H1 (cell line): ENCODE data around the gene CSNK1A1. TPM values are rescaled to one million over a fixed set of nuclear protein-coding genes. Genes with fewer than 3 reads are reported as not detected.

Experiments used
- CTCF ChIA-PET: fragments of 300-600 bp; sonication (Branson Sonifier 250); formaldehyde crosslinking; loops from one replicate; lab custom pipeline; 2021; ENCODE audit not compliant: partially characterized antibody; lab: Charles Lee
- POLR2A ChIA-PET: fragments of 300-600 bp; sonication (Branson Sonifier 250); formaldehyde crosslinking; loops from one replicate; lab custom pipeline; 2021; ENCODE audit warnings: inconsistent platforms; ENCODE audit not compliant: partially characterized antibody; lab: Charles Lee
- DNase-seq, 2 experiments: peaks; one replicate each; pipeline versions ENCODE4 v3.0.0 to v3.0.0-alpha.2; 2010 to 2022; ENCODE audit warnings: low spot score in 2 of 2, low read depth in 1 of 2, mixed read lengths in 1 of 2
- FAIRE-seq: peaks from 2 replicates; lab custom pipeline; 2011; peaks lifted over from hg19 to GRCh38; lab: Jason Lieb, UNC
- H2AFZ ChIP-seq: 2 replicates; pipeline ENCODE4 v1.8.1; 2012; ENCODE audit warnings: low read length, inconsistent platforms
- H2AK5ac ChIP-seq: 2 replicates; pipeline ENCODE4 v1.6.1; 2013; ENCODE audit warnings: low read depth, low read length
- H2BK120ac ChIP-seq: replicated peaks from 2 replicates; pipeline ENCODE3; 2013; ENCODE audit warnings: low read depth, low read length, inconsistent platforms
- H2BK12ac ChIP-seq: 2 replicates; pipeline ENCODE4 v1.6.1; 2013; ENCODE audit warnings: low read depth, low read length
- H2BK15ac ChIP-seq: 2 replicates; pipeline ENCODE4 v1.6.1; 2013; ENCODE audit warnings: low read length
- H2BK20ac ChIP-seq: 2 replicates; pipeline ENCODE4 v1.6.1; 2013; ENCODE audit warnings: low read length
- H2BK5ac ChIP-seq: 2 replicates; pipeline ENCODE4 v1.6.1; 2013; ENCODE audit warnings: low read depth, low read length
- H3K14ac ChIP-seq: 2 replicates; pipeline ENCODE4 v1.6.1; 2013; ENCODE audit warnings: inconsistent platforms; ENCODE audit not compliant: insufficient read length
- H3K18ac ChIP-seq: 2 replicates; pipeline ENCODE4 v1.6.1; 2013; ENCODE audit warnings: low read length; ENCODE audit errors: extremely low read depth
- H3K23ac ChIP-seq: 2 replicates; pipeline ENCODE4 v1.6.1; 2013; ENCODE audit warnings: inconsistent platforms; ENCODE audit not compliant: insufficient read length
- H3K23me2 ChIP-seq: 2 replicates; pipeline ENCODE4 v1.6.1; 2013; ENCODE audit warnings: low read depth, low read length
- H3K27ac ChIP-seq: 2 replicates; pipeline ENCODE4 v1.6.1; 2011; ENCODE audit warnings: low read depth, low read length, inconsistent platforms
- H3K27me3 ChIP-seq, 4 experiments: replicated peaks in 1 of 4; 1 replicate in 1 of 4; 2 replicates in 3 of 4; pipeline versions ENCODE4 v1.6.1 to v1.8.1; 2011 to 2013; ENCODE audit warnings: low read length in 3 of 4, mild to moderate bottlenecking in 3 of 4, inconsistent platforms in 2 of 4, mixed read lengths in 2 of 4, moderate library complexity in 1 of 4; ENCODE audit not compliant: control insufficient read depth in 3 of 4, insufficient read depth in 3 of 4; ENCODE audit errors: extremely low read depth in 1 of 4
- H3K36me3 ChIP-seq, 4 experiments: 2 replicates each; pipeline versions ENCODE4 v1.6.1 to v1.8.1; 2011 to 2013; ENCODE audit warnings: mild to moderate bottlenecking in 4 of 4, low read length in 3 of 4, moderate library complexity in 2 of 4, control low read depth in 1 of 4, inconsistent platforms in 1 of 4; ENCODE audit not compliant: insufficient read depth in 4 of 4, control insufficient read depth in 2 of 4
- H3K4ac ChIP-seq: replicated peaks from 2 replicates; pipeline ENCODE3; 2013; ENCODE audit warnings: low read length, low read depth, mixed read lengths, inconsistent platforms; ENCODE audit not compliant: insufficient read length
- H3K4me1 ChIP-seq, 4 experiments: replicated peaks in 1 of 4; 1 replicate in 1 of 4; 2 replicates in 3 of 4; pipeline versions ENCODE4 v1.6.1 to v1.8.1; 2011 to 2013; ENCODE audit warnings: low read length in 3 of 4, inconsistent platforms in 2 of 4, mixed read lengths in 1 of 4; ENCODE audit not compliant: insufficient read depth in 4 of 4, control insufficient read depth in 3 of 4
- H3K4me2 ChIP-seq, 2 experiments: 2 replicates each; pipeline versions ENCODE4 v1.6.1 to v1.8.1; 2011 to 2013; ENCODE audit warnings: low read depth in 2 of 2, low read length in 2 of 2, control low read depth in 1 of 2, inconsistent platforms in 1 of 2, mild to moderate bottlenecking in 1 of 2; ENCODE audit not compliant: insufficient read depth in 1 of 2
- H3K4me3 ChIP-seq, 4 experiments: fragments of 200-600, 300-600 bp in 1 of 4; sonication (generic), shearing (Covaris generic), sonication (Bioruptor Twin) in 1 of 4; 2 replicates each; pipeline versions ENCODE4 v1.5.1 to v1.8.1; 2011 to 2016; ENCODE audit warnings: low read length in 4 of 4, low read depth in 3 of 4, control low read depth in 2 of 4, inconsistent platforms in 2 of 4, mild to moderate bottlenecking in 2 of 4, mixed read lengths in 1 of 4, moderate library complexity in 1 of 4; ENCODE audit not compliant: insufficient read depth in 2 of 4; ENCODE audit errors: extremely low read depth in 1 of 4
- H3K56ac ChIP-seq: replicated peaks from 2 replicates; pipeline ENCODE3; 2013; ENCODE audit warnings: low read depth, mild to moderate bottlenecking, mixed read lengths, low read length, inconsistent platforms; ENCODE audit not compliant: insufficient read length
- H3K79me1 ChIP-seq: 2 replicates; pipeline ENCODE4 v1.6.1; 2013; ENCODE audit warnings: low read depth, low read length, control low read depth
- H3K79me2 ChIP-seq, 2 experiments: 2 replicates each; pipeline versions ENCODE4 v1.6.1 to v1.8.1; 2012 to 2013; ENCODE audit warnings: low read length in 2 of 2, mild to moderate bottlenecking in 2 of 2, inconsistent platforms in 1 of 2; ENCODE audit not compliant: insufficient read depth in 2 of 2, control insufficient read depth in 1 of 2
- H3K9ac ChIP-seq, 4 experiments: replicated peaks in 1 of 4; 1 replicate in 1 of 4; 2 replicates in 3 of 4; pipeline versions ENCODE4 v1.6.1 to v1.8.1; 2011 to 2013; ENCODE audit warnings: low read depth in 3 of 4, low read length in 3 of 4, control low read depth in 2 of 4, mild to moderate bottlenecking in 2 of 4, moderate library complexity in 2 of 4, inconsistent platforms in 1 of 4; ENCODE audit errors: extremely low read depth in 1 of 4
- H3K9me3 ChIP-seq, 2 experiments: 2 replicates each; pipeline versions ENCODE4 v1.6.1 to v1.8.1; 2012 to 2013; ENCODE audit warnings: mild to moderate bottlenecking in 2 of 2, moderate library complexity in 2 of 2, control low read depth in 1 of 2, inconsistent platforms in 1 of 2, low read depth in 1 of 2, low read length in 1 of 2, mixed read lengths in 1 of 2; ENCODE audit not compliant: insufficient read depth in 2 of 2
- H4K20me1 ChIP-seq, 2 experiments: replicated peaks in 1 of 2; 2 replicates each; pipeline versions ENCODE3 to v1.8.1; 2011 to 2013; ENCODE audit warnings: inconsistent platforms in 2 of 2, low read length in 2 of 2, mild to moderate bottlenecking in 1 of 2; ENCODE audit not compliant: insufficient read depth in 2 of 2, control insufficient read depth in 1 of 2
- H4K5ac ChIP-seq: 2 replicates; pipeline ENCODE4 v1.6.1; 2013; ENCODE audit warnings: low read length, low read depth, mixed read lengths, inconsistent platforms; ENCODE audit not compliant: insufficient read length
- H4K8ac ChIP-seq: 2 replicates; pipeline ENCODE4 v1.8.0; 2013; ENCODE audit warnings: mild to moderate bottlenecking, moderate library complexity, low read length, inconsistent platforms; ENCODE audit not compliant: insufficient read depth; ENCODE audit errors: extremely low read depth
- H4K91ac ChIP-seq: replicated peaks from 2 replicates; pipeline ENCODE3; 2013; ENCODE audit warnings: low read length, mixed read lengths, inconsistent platforms; ENCODE audit not compliant: insufficient read length
- BCL11A ChIP-seq, 2 experiments: IDR thresholded peaks; one replicate each; pipeline ENCODE4 v1.6.1; 2011; ENCODE audit warnings: low read depth in 2 of 2, low read length in 2 of 2, mild to moderate bottlenecking in 2 of 2
- CEBPB ChIP-seq: IDR thresholded peaks from 2 replicates; pipeline ENCODE4 v1.6.1; 2012; ENCODE audit warnings: low read depth, low read length
- CHD1 ChIP-seq: IDR thresholded peaks from 2 replicates; pipeline ENCODE4 v1.6.1; 2012; ENCODE audit warnings: low read depth, low read length, improper control_type of control experiment
- CTBP2 ChIP-seq: IDR thresholded peaks from 2 replicates; pipeline ENCODE4 v1.7.0; 2011; ENCODE audit warnings: borderline replicate concordance, mild to moderate bottlenecking, moderate library complexity, mixed read lengths, low read length; ENCODE audit not compliant: insufficient read depth, insufficient read length
- JUN ChIP-seq: IDR thresholded peaks from 2 replicates; pipeline ENCODE4 v1.6.1; 2011; ENCODE audit warnings: low read depth, mild to moderate bottlenecking, improper control_type of control experiment, low read length
- KDM4A ChIP-seq: IDR thresholded peaks from one replicate; pipeline ENCODE4 v1.7.1; 2012; ENCODE audit warnings: low read depth, mild to moderate bottlenecking, moderate library complexity, low read length, inconsistent platforms; ENCODE audit not compliant: severe bottlenecking
- SIX5 ChIP-seq: IDR thresholded peaks from 2 replicates; pipeline ENCODE4 v1.6.1; 2011; ENCODE audit warnings: mild to moderate bottlenecking, low read depth, low read length
- SRF ChIP-seq: IDR thresholded peaks from 2 replicates; pipeline ENCODE4 v1.6.1; 2011; ENCODE audit warnings: mild to moderate bottlenecking, low read depth, low read length, moderate library complexity
- TAF1 ChIP-seq: IDR thresholded peaks from 2 replicates; pipeline ENCODE4 v1.6.1; 2011; ENCODE audit warnings: mild to moderate bottlenecking, low read depth, low read length
- ZNF274 ChIP-seq: IDR thresholded peaks from 2 replicates; pipeline ENCODE4 v1.7.0; 2012; ENCODE audit warnings: low read length, borderline replicate concordance; ENCODE audit errors: extremely low read depth
- WGBS, 2 experiments: shearing (Covaris generic) in 1 of 2; methylation state at CpG; one replicate each; pipeline versions ENCODE4 v1.1.6 to v1.1.7; 2013 to 2015; ENCODE audit warnings: low lambda C conversion rate in 2 of 2, mixed read lengths in 2 of 2, inconsistent platforms in 1 of 2, low coverage in 1 of 2, missing lambda C conversion rate in 1 of 2; ENCODE audit not compliant: insufficient replicate concordance in 2 of 2, insufficient coverage in 1 of 2, insufficient read length in 1 of 2; ENCODE audit errors: extremely low coverage in 1 of 2, missing lambda C conversion rate in 1 of 2; 5-methylcytosine and 5-hydroxymethylcytosine counted together
- polyA plus RNA-seq, 7 experiments: library from polyadenylated mRNA; depleted of rRNA in 3 of 7; stranded (reverse) in 5 of 7; unstranded in 2 of 7; fragments of >200 nt in 5 of 7; fragments of 200-250 nt in 2 of 7; gene quantifications; 1 replicate in 5 of 7; 2 replicates in 1 of 7; 4 replicates in 1 of 7; pipeline versions ENCODE4 v1.2.1 to v1.2.3, GENCODE V29; 2011 to 2013; ENCODE audit warnings: missing spikeins in 2 of 7, mixed read lengths in 2 of 7
- total RNA-seq: library from RNA; stranded (reverse); fragmentation: NEBNext Ultra II Directional; extraction: Animal tissue kit (Norgen Biotek cat#: 25700); gene quantifications from 2 replicates; pipeline ENCODE4 v1.2.1, GENCODE V29; 2021
- TF ChIP-seq, protein P1 (sequence below): IDR thresholded peaks from 2 replicates; pipeline ENCODE4 v1.6.1; 2011; ENCODE audit warnings: low read depth, mild to moderate bottlenecking, low read length; ENCODE audit not compliant: insufficient read depth

Gene CSNK1A1
- total and polyA plus RNA-seq, 2 of the 8 experiments (the other 6 are each of a cell fraction or from before 2014, with no cell fraction given), result 61.2 to 244 TPM

GRCh38 chr5:149503006-149503405 is 48.2 kb downstream of the CSNK1A1 start:
- 0 out of 4 replicates have a peak, but pooled peaks cover 0 to 2% of the 10 kb centered on the region in 2 experiments for H3K79me2 ChIP-seq
- ChIA-PET CTCF (interaction anchor here (0.9 to 2.0 kb wide), 3 partner anchors 52 to 68 kb away, joined by 3 to 6 read pairs (median 4); no protein-coding TSS in a partner anchor), POLR2A (interaction anchor here (0.9 to 1.6 kb wide), 3 partner anchors 12 to 42 kb away, joined by 3 to 5 read pairs (median 4); no protein-coding TSS in a partner anchor)
- no peak overlapping the region for H3K27ac ChIP-seq
- WGBS, 2 experiments, result 94% methylated on average over 2 of the region's 2 CpGs; no CpG with 5 or more reads in 1 of the 2 experiments
- H4K5ac ChIP-seq, result no peak overlapping the region
- no peak overlapping the region for H2BK15ac ChIP-seq
- no peak overlapping the region for H2BK12ac ChIP-seq
- no peak overlapping the region for H3K23ac ChIP-seq
- no peak overlapping the region for H2BK120ac ChIP-seq
- H3K18ac ChIP-seq, result no peak overlapping the region
- no peaks in the 10 kb centered on the region for H3K4me1 ChIP-seq
- TF ChIP-seq SRF (no peak), JUN (no peak), CTBP2 (no peak), TAF1 (no peak), CEBPB (no peak), BCL11A (IDR thresholded peaks at IDR 0.05; ENCODE audit: low read depth in 2 of 2, low read length in 2 of 2) (no peak), ZNF274 (no peak), CHD1 (no peak), SIX5 (no peak), KDM4A (no peak)
- TF ChIP-seq, protein P1, sequence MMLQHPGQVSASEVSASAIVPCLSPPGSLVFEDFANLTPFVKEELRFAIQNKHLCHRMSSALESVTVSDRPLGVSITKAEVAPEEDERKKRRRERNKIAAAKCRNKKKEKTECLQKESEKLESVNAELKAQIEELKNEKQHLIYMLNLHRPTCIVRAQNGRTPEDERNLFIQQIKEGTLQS, result no peak
- H2BK20ac ChIP-seq, result no peak overlapping the region
- no peak overlapping the region for H2AK5ac ChIP-seq
- no peaks in the 10 kb centered on the region for H4K20me1 ChIP-seq
- H3K4ac ChIP-seq, result no peak overlapping the region
- no peak overlapping the region for H4K8ac ChIP-seq
- H3K36me3 ChIP-seq, result peaks cover 13 to 81% (median 44%) of the 10 kb centered on the region in 4 experiments
- no peak overlapping the region for H3K4me2 ChIP-seq
- no peaks in the 10 kb centered on the region for H3K23me2 ChIP-seq
- H3K27me3 ChIP-seq, result no peaks in the 10 kb centered on the region
- H2BK5ac ChIP-seq, result no peak overlapping the region
- H3K79me1 ChIP-seq, result no peaks in the 10 kb centered on the region; the same call in 1 of the 2 replicates
- H2AFZ ChIP-seq, result no peak overlapping the region
- H4K91ac ChIP-seq, result no peak overlapping the region
- DNase-seq, result no peak
- H3K9ac ChIP-seq, result no peak overlapping the region
- H3K56ac ChIP-seq, result no peak overlapping the region
- FAIRE-seq, result no peak
- H3K4me3 ChIP-seq, result no peak overlapping the region
- no peaks in the 10 kb centered on the region for H3K9me3 ChIP-seq
- no peak overlapping the region for H3K14ac ChIP-seq
